Measurements from ENCODE around the gene CACNG4.

DNA sequence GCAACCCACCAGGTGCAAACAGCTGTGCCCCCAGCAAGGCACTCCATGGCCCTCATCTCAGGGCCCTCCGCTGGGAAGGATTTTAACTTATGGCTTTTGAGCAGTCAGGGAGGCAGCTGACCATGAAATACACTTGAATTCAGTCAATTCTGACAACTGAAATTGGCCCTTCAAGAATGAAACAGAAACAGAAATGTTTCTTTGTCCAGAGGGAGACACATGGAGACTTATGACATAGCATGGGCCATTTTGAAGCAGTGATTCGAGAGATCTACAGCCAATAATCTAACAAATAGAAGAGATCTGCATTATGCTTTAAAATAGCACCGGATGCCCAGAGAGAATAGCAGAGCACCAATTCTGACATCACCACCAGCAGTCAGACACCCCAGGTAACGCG is 87.3 kb downstream of the CACNG4 start:
- no peak for TF ChIP-seq RAD21 (conservative IDR thresholded peaks at IDR 0.05 in 1 of 2, IDR thresholded peaks at IDR 0.05 in 1 of 2)
- TF ChIP-seq FOSL2 (IDR thresholded peaks at IDR 0.05): no peak
- no peak for TF ChIP-seq FOSL2 (CRISPR knock-in tag; IDR thresholded peaks at IDR 0.05)
- TF ChIP-seq, protein P1, sequence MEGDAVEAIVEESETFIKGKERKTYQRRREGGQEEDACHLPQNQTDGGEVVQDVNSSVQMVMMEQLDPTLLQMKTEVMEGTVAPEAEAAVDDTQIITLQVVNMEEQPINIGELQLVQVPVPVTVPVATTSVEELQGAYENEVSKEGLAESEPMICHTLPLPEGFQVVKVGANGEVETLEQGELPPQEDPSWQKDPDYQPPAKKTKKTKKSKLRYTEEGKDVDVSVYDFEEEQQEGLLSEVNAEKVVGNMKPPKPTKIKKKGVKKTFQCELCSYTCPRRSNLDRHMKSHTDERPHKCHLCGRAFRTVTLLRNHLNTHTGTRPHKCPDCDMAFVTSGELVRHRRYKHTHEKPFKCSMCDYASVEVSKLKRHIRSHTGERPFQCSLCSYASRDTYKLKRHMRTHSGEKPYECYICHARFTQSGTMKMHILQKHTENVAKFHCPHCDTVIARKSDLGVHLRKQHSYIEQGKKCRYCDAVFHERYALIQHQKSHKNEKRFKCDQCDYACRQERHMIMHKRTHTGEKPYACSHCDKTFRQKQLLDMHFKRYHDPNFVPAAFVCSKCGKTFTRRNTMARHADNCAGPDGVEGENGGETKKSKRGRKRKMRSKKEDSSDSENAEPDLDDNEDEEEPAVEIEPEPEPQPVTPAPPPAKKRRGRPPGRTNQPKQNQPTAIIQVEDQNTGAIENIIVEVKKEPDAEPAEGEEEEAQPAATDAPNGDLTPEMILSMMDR (IDR thresholded peaks at IDR 0.05): no peak
- TF ChIP-seq EP300 (IDR thresholded peaks at IDR 0.05): no peak
- no peak for TF ChIP-seq RNF2 (IDR thresholded peaks at IDR 0.05; ENCODE audit: borderline replicate concordance, low read depth)
- no peak for TF ChIP-seq POLR2AphosphoS2 (conservative IDR thresholded peaks at IDR 0.05; ENCODE audit: low read length)
- no peak for TF ChIP-seq KDM1A (IDR thresholded peaks at IDR 0.05; ENCODE audit: low read depth)
- no peak for TF ChIP-seq POLR2A (IDR thresholded peaks at IDR 0.05; ENCODE audit: low read length)
- no peak for TF ChIP-seq JUN (IDR thresholded peaks at IDR 0.05)
- no peak for TF ChIP-seq JUNB (IDR thresholded peaks at IDR 0.05)

Data from A549 (cell line).